ENCODE data around the gene CDK5RAP2.

DNA sequence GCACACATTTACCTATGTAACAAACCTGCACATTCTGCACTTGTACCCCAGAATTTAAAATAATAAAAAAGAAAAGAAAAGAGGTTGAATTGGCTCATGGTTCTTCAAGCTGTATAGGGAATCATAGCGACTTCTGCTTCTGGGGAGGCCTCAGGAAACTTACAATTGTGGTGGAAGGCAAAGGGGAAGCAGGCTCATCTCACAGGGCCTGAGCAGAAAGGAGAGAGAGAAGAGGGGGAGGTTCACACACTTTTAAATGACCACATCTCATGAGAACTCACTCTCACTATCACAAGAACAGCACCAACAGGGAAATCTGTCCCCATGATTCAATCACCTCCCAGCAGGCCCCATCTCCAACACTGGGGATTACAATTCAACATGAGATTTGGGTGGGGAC lies 214.6 kb downstream of the CDK5RAP2 start:
- TF ChIP-seq SPI1 (IDR thresholded peaks at IDR 0.05; ENCODE audit: borderline replicate concordance, low read depth) (peak; percentile 31; the same call in 1 of the 2 replicates), POLR2AphosphoS5 (IDR thresholded peaks at IDR 0.05; ENCODE audit: low read depth) (no peak), GABPA (IDR thresholded peaks at IDR 0.05; ENCODE audit: low read depth) (no peak)
- TF ChIP-seq, protein P1, sequence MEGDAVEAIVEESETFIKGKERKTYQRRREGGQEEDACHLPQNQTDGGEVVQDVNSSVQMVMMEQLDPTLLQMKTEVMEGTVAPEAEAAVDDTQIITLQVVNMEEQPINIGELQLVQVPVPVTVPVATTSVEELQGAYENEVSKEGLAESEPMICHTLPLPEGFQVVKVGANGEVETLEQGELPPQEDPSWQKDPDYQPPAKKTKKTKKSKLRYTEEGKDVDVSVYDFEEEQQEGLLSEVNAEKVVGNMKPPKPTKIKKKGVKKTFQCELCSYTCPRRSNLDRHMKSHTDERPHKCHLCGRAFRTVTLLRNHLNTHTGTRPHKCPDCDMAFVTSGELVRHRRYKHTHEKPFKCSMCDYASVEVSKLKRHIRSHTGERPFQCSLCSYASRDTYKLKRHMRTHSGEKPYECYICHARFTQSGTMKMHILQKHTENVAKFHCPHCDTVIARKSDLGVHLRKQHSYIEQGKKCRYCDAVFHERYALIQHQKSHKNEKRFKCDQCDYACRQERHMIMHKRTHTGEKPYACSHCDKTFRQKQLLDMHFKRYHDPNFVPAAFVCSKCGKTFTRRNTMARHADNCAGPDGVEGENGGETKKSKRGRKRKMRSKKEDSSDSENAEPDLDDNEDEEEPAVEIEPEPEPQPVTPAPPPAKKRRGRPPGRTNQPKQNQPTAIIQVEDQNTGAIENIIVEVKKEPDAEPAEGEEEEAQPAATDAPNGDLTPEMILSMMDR (IDR thresholded peaks at IDR 0.05; ENCODE audit: insufficient read depth, low read length) = no peak
- TF ChIP-seq, protein P2, sequence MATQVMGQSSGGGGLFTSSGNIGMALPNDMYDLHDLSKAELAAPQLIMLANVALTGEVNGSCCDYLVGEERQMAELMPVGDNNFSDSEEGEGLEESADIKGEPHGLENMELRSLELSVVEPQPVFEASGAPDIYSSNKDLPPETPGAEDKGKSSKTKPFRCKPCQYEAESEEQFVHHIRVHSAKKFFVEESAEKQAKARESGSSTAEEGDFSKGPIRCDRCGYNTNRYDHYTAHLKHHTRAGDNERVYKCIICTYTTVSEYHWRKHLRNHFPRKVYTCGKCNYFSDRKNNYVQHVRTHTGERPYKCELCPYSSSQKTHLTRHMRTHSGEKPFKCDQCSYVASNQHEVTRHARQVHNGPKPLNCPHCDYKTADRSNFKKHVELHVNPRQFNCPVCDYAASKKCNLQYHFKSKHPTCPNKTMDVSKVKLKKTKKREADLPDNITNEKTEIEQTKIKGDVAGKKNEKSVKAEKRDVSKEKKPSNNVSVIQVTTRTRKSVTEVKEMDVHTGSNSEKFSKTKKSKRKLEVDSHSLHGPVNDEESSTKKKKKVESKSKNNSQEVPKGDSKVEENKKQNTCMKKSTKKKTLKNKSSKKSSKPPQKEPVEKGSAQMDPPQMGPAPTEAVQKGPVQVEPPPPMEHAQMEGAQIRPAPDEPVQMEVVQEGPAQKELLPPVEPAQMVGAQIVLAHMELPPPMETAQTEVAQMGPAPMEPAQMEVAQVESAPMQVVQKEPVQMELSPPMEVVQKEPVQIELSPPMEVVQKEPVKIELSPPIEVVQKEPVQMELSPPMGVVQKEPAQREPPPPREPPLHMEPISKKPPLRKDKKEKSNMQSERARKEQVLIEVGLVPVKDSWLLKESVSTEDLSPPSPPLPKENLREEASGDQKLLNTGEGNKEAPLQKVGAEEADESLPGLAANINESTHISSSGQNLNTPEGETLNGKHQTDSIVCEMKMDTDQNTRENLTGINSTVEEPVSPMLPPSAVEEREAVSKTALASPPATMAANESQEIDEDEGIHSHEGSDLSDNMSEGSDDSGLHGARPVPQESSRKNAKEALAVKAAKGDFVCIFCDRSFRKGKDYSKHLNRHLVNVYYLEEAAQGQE (IDR thresholded peaks at IDR 0.05; ENCODE audit: insufficient replicate concordance, low read depth) = no peak
